GM12874 (cell line): Measurements from ENCODE around the gene FSD1L.

ENCODE experiments used
- CTCF ChIP-seq: IDR thresholded peaks from 2 replicates; pipeline ENCODE4 v1.5.1; 2011; ENCODE audit warnings: low read depth, mild to moderate bottlenecking, control low read depth, low read length, moderate library complexity; ENCODE audit not compliant: insufficient read depth

FSD1L gene

DNA sequence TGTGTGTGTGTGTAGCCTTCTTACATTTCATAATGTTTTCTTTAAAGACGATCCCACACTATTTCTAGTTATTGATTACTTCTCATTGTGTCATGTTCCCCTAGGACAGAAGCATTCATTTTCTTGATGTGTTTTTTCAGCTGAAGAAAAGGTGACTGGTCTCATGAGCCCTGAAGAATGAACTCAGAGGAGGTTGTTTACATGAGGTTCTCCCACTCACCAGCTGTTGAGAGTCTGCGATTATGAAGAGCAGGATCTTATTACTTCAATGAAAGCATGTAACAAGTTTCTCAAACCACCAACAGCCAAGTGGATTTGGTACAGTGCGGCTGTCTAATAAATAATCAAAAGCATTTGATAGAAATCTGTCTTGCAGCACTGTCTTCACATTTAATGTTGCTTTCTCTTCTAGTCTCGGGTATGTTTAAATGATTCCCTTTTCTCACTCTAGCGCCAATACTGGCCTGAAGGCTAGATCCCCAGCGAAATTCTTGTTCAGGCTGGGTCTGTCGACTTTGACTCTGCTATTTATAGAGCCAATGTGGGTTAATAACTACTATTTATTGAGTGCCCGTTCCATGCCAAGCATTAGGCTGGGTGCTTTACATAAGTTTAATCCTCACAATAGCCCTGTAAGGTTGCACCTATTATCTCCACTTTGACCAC is 9.6 kb upstream of the FSD1L start:
- no peak for TF ChIP-seq CTCF

- TF ChIP-seq CTCF = no peak
These were observed 8.4 kb upstream of the FSD1L start for GRCh38 chr9:105439428-105439827.

- no peak for TF ChIP-seq CTCF
These were observed 6.1 kb upstream of the FSD1L start for GRCh38 chr9:105441616-105442160.

DNA sequence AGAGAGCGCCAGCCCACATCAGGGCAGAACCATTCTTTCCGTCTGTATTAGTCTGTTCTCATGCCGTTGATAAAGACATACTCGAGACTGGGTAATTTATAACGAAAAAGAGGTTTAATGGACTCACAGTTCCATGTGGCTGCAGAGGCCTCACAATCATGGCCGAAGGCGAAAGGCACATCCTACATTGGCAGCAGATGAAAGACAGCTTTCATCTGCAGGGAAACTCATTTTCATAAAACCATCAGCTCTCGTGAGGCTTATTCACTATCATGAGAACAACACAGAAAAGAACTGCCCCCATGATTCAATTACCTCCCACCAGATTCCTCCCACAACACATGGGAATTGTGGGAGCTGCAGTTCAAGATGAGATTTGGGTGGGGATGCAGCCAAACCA is 4.7 kb upstream of the FSD1L start:
- no peak for TF ChIP-seq CTCF

GRCh38 chr9:105444130-105444529 is 3.7 kb upstream of the FSD1L start:
- no peak for TF ChIP-seq CTCF

GRCh38 chr9:105445203-105445881 is 2.5 kb upstream of the FSD1L start:
- no peak for TF ChIP-seq CTCF

GRCh38 chr9:105447386-105447813 is 434 bp upstream of the FSD1L start:
- TF ChIP-seq CTCF = no peak
